GM12891 (cell line): ENCODE data around the gene PKNOX1.
"Not testable (repeated sequence)": the region's sequence is repeated elsewhere in the genome, so short reads cannot be mapped to it uniquely, and the experiment has no call there.

ENCODE experiments used
- POLR2A ChIP-seq: IDR thresholded peaks from 2 replicates; pipeline ENCODE4 v1.6.1; 2011; ENCODE audit warnings: low read depth, low read length, control low read depth
- POLR2AphosphoS5 ChIP-seq: IDR thresholded peaks from 2 replicates; pipeline ENCODE4 v1.6.1; 2011; ENCODE audit warnings: low read depth, low read length, control low read depth
- TAF1 ChIP-seq: IDR thresholded peaks from 2 replicates; pipeline ENCODE4 v1.6.1; 2011; ENCODE audit warnings: low read depth, low read length, control low read depth

- TF ChIP-seq POLR2A, POLR2AphosphoS5, TAF1: not testable (repeated sequence)
Observed at GRCh38 chr21:43066690-43067089, 92.3 kb downstream of the PKNOX1 start.
